Activated CD4-positive, CD25-positive, alpha-beta regulatory T cell treated with anti-CD3 and anti-CD28 coated beads, Interleukin-2, amount 50 U/mL, for 16 hours (primary cell): ENCODE data around the gene NKAPL.

Experiments used
- DNase-seq: peaks from one replicate; pipeline ENCODE4 v3.0.0-alpha.2; 2020; ENCODE audit warnings: low read depth, low spot score

Gene NKAPL

GRCh38 chr6:28258877-28259777 lies at the start of gene NKAPL:
Gene NKAPL (plus strand): TSS chr6:28259297. CDS start chr6:28259372, 75 bp downstream.
- DNase-seq: no peak

- no peak for DNase-seq
These were observed 49.2 kb upstream of the NKAPL start for GRCh38 chr6:28209753-28210535.

- DNase-seq: no peak
These were observed 47.1 kb upstream of the NKAPL start for GRCh38 chr6:28211840-28212509.

DNA sequence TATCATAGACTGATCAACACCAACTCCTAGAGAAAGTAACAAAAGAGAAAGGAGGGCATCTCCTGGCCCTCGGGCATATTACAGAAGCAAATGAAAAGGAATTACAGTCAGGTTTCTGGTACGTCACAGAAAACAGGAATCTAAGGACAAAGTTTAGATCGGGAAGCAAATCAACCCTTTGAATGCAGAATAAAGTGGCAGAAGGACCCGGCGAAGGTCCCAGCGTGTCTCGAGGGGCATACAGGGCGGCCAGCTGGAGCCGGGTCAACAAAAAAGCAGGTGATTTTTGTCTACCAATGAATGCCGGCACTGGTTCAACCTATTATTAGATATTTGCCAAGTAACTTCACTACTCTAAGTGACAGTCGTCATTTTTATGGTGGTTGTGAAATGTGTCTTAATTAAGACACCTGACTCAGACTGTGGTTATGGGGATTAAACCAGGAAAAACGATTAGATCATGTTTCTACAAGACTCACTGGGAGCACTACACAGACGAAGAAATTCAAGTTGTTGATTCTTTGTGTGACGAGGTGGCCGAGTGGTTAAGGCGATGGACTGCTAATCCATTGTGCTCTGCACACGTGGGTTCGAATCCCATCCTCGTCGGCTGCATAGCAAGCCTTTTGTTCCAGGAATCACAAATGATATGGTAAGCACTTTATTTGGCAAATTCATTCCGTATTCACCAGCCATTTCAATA lies 46.4 kb upstream of the NKAPL start:
- no peak for DNase-seq

GRCh38 chr6:28213213-28213523 lies 45.9 kb upstream of the NKAPL start:
- DNase-seq: no peak

GRCh38 chr6:28215425-28215824 lies 43.7 kb upstream of the NKAPL start:
- DNase-seq: no peak

DNA sequence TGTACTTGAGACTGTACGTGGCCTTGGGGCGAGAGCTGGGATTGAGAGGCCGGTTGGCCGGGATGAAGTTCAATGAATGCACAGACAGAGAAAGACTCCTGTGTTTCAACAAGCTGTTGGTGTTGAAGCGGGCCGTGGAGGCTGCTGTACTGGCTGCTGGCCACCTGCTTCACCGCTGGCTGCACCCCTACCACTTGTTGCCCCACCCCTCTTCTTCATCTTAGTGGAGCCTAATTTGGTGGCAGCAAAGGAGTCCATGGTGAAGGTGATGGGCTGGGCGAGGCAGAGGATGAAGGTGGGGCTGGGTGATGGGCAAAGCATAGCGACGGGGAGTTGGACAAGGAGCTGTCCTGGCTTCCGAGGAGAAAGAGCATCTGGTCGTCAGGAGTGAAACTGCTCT lies 41.2 kb upstream of the NKAPL start:
- DNase-seq: no peak

DNA sequence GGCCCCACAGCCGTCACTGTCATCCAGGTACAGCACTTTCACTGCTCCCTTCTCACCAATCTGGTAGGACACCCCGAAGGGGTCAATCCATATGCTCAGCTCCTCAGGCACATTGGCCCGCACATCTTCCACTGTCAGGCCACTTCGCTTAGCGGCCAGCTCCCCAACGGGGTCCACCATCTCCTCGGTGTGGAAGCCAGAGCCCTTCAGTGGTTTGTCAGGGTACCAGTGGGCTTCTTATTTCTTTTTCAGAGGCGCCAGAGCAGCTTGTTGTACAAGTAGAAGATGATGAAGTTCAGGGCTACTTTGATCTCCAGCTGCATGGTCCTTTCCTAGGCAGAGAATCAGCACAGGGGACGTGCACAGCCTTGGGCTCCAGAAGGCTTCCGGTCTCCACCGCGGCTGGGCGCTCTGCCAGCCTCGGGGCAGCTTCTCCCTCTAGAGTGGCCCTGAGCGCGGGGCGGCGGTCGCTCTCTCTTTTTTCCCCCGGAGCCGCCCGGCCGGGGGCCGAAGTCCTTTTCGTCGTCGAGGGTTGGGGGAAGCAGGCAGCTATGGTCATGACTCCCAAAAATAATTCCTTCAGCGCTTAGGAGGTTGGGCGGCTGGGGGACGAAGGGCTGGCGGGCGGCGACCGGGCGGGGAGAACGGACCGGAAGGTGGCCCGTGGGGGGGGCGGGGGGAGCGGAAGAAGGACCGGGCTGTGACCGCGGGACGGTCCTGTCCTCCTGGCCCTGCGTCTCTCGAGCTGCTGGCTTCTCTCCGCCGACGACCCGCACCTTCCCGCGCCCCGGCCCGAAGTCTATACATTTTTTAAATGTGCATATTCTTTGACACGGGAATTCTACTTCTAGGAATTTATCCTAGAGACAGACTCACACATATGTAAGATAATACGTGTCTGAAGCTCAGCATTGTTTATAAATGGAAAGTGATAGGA lies 40.5 kb upstream of the NKAPL start:
- DNase-seq: no peak

DNA sequence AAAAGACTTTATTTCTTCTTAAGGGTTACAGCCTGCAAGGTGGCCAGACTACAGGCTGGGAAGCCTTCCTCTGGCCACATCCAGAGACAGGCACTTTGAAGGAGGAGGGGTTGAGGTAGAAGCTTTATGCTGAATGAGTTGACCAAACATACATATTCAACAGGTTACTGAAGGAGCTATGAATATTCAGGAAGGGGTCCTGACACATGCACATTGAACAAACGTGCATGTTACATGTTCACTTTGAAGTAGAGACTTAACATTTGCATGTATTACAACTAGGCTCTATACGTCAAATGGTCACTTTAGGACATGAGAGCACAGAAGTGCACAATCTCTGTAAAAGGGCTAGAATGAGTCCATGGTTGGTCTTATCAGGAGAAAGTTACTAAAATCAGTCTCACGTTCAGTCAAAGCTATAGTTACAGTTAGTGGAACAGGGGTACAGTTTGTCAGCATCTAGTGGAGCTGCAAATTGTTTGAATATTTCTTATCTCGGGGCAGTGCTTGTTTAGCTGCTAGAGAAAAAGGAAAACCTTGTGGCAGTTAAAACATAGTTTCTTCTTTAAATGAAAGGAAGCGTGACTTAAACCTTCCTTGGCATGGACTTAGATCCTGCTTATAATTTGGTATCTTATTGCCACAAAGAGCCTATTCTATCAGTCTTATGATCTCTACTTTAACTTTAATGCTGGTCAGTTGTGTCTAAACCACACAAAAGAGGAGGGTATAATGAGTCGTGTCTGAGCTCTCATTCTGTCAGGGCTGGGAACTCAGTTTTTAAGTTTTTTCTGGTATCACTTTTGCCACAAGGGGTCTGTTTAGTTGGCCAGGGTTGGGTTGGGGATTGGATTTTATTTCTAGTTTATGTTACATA lies 38.6 kb upstream of the NKAPL start:
- DNase-seq: no peak

- DNase-seq: no peak
These were observed 34.7 kb upstream of the NKAPL start for GRCh38 chr6:28224131-28225055.

GRCh38 chr6:28225056-28225834 lies 33.9 kb upstream of the NKAPL start, which contains the start of gene ZSCAN9:
Gene ZSCAN9 (plus strand): TSS chr6:28225275. CDS start chr6:28227085, 1,810 bp downstream.
- no peak for DNase-seq

DNA sequence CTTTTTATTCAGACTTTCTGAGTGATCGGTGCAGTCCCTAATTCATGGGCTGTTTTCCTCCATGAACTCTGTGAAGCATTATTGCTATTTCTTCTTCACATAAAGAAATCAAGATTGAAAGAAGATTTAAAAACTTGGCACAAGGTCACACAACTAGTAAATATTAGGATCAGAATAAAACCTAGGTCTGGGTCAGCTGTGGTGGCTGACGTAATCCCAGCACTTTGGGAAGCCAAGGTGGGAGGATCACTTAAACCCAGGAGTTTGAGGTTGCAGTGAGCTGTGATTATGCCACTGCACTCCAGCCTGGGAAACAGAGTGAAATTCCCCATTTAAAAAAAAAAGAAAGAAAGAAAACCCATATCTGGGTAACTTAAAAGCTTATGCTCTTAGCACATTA lies 32.6 kb upstream of the NKAPL start:
- DNase-seq: no peak

DNA sequence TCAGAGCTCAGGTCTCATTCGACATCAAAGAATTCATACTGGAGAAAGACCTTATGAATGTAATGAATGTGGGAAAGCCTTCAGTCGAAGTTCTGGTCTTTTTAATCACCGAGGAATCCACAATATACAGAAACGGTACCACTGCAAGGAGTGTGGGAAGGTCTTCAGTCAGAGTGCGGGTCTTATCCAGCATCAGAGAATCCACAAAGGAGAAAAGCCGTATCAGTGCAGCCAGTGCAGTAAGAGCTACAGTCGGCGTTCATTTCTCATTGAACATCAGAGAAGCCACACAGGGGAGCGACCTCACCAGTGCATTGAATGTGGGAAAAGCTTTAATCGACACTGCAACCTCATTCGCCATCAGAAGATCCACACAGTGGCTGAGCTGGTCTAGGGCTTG lies 26.3 kb upstream of the NKAPL start:
- DNase-seq: no peak

- DNase-seq: no peak
These were observed 23.1 kb upstream of the NKAPL start for GRCh38 chr6:28235912-28236452.

GRCh38 chr6:28239636-28240035 lies 19.5 kb upstream of the NKAPL start:
- no peak for DNase-seq

- no peak for DNase-seq
These were observed 18.6 kb upstream of the NKAPL start for GRCh38 chr6:28240471-28240870.

DNA sequence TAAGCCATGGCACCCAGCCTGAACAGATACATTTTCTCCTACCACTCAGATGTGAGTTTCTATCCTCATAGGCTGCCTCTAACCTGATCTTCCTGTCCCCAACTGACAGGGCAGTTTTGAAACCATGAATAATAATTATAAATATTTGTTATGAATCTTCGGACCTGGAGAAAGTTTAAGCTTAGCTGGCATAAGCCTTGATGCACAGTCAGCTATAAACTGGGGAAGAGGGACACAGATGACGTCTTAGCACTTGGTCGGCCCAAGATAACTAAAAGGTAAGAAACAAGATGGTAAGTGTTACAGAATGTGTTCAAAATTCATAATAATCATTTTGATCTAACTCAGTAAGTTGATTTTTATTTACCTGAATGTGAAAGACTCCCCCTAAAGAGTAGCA lies 15.2 kb upstream of the NKAPL start:
- DNase-seq: no peak
